Heart left ventricle (tissue), 13 donors: ENCODE results near the gene AFTPH.

ENCODE experiments used
- CTCF ChIP-seq, 12 donors: fragments of 200-600 bp; sonication (generic) in 4 of 12; IDR thresholded peaks; one replicate each; pipeline versions ENCODE4 v1.5.0 to v1.8.0; 2018 to 2022; ENCODE audit warnings: antibody characterized with exemption in 12 of 12, mild to moderate bottlenecking in 5 of 12
- POLR2A ChIP-seq, 2 donors: fragments of 450-650 bp; IDR thresholded peaks; one replicate each; pipeline ENCODE4 v1.6.1; 2017; ENCODE audit warnings: antibody characterized with exemption in 2 of 2, mild to moderate bottlenecking in 2 of 2, moderate library complexity in 2 of 2
- donor health status: ischemic (EF 13 %, LVEDD 7.1; RV severe dilation, severe dysfunction).
- donor health status: DM: no; HTN: yes; CAD: no.
- donor health status: DM: no; HTN: no; CAD: no.
- donor health status: ischemic (EF 25% LVEDD 6.9; RV normal size, moderate dysfunction).
- donor health status: ischemic (EF 25% LVEDD 5.7; RV mildly dilated, moderate dysfunction).
- donor health status: ischemic (EF 35%, LVEDD 5.7; RV mildly dilated, moderate dysfunction).
- donor health status: nonischemic (EF 11% LVEDD 7.7; RV severe dilation, severe dysfunction).
- donor health status: DM: yes; HTN: yes; CAD: no.
- donor health status: PGD.
- donor health status: ischemic (EF 29% LVEDD 5.4; RV normal size, mild dysfunction).
- donor health status: nonischemic (EF 23%, LVEDD 6.1; RV moderate dilation, normal function).

- TF ChIP-seq CTCF (IDR thresholded peaks at IDR 0.05) (no peak), POLR2A (IDR thresholded peaks at IDR 0.05) (no peak)
Measured at GRCh38 chr2:64482243-64482642, 41.9 kb upstream of the AFTPH start.
